ENCODE results near the gene ADAMTS13. TPM values are rescaled to one million over a fixed set of nuclear protein-coding genes. Genes with fewer than 3 reads are reported as not detected.

ADAMTS13 gene
- total and polyA plus RNA-seq, 12 donors, result 1.5 to 17.8 (median 3.5) TPM

- peak; percentile 35 to 60 (median 52) for ATAC-seq
- H3K9me3 ChIP-seq, result peaks cover 0 to 16% (median 12%) of the 10 kb centered on the region in 11 donors
- H3K36me3 ChIP-seq, result no peaks in the 10 kb centered on the region
- TF ChIP-seq, protein P1, sequence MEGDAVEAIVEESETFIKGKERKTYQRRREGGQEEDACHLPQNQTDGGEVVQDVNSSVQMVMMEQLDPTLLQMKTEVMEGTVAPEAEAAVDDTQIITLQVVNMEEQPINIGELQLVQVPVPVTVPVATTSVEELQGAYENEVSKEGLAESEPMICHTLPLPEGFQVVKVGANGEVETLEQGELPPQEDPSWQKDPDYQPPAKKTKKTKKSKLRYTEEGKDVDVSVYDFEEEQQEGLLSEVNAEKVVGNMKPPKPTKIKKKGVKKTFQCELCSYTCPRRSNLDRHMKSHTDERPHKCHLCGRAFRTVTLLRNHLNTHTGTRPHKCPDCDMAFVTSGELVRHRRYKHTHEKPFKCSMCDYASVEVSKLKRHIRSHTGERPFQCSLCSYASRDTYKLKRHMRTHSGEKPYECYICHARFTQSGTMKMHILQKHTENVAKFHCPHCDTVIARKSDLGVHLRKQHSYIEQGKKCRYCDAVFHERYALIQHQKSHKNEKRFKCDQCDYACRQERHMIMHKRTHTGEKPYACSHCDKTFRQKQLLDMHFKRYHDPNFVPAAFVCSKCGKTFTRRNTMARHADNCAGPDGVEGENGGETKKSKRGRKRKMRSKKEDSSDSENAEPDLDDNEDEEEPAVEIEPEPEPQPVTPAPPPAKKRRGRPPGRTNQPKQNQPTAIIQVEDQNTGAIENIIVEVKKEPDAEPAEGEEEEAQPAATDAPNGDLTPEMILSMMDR (IDR thresholded peaks at IDR 0.05), result peak in 1 of 9 donors; percentile 20
- no peaks in the 10 kb centered on the region for H3K27me3 ChIP-seq
- WGBS, 2 donors, result 67 to 74% methylated on average over 18 of the region's 18 CpGs
- H3K4me3 ChIP-seq, result no peak overlapping the region
- intact Hi-C loops (cut with DNase I), result no loop called here
- DNase-seq, result peak in 1 of 2 donors; percentile 65
- peak overlapping the region in 8 of 10 donors; percentile 30 to 73 (median 58) for H3K27ac ChIP-seq
- peaks cover 7 to 38% (median 32%) of the 10 kb centered on the region in 9 donors for H3K4me1 ChIP-seq
Observed at GRCh38 chr9:133506653-133507038, 84.5 kb downstream of the ADAMTS13 start.

DNA sequence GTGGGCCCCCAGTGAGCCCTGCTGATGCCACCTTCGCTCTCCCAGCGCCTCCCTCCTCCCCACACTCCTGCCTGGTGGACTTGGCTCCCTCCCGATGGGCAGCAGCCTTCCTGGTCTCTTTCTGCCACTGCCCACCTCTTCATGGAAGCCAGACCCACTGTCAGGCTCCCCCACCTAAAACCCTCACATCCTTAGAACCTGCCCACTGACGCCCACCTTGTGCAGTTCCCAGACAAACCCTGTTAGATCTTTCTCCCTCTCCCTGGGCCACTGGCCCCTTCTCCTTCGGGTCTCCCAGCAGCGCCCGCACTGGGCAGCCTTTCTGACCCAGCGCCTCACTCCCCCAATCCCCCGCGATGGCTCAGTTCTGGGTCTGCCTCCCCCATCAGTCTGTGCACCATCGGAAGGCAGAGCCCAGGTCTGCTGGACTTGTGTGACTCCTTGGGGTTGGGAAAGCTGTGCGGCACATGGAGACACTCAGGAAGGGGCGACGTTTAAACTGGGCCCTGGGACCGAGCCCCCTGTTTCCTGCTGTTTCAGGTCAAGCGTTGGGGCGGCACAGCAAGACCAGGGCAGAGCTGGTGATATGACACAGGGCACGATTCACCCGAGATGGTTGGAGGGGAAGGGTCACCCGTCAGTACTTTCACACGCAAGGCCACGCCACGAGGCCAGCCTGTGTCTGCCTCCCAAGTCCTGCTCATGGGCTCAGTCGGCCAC lies 85.2 kb downstream of the ADAMTS13 start:
- Histone ChIP-seq H3K4me3 (no peak overlapping the region), H3K27ac (peak overlapping the region in 7 of 10 donors; percentile 19 to 73 (median 26)), H3K9me3 (peaks cover 0 to 8% (median 5%) of the 10 kb centered on the region in 11 donors), H3K36me3 (no peaks in the 10 kb centered on the region), H3K4me1 (peaks cover 7 to 38% (median 32%) of the 10 kb centered on the region in 9 donors), H3K27me3 (no peaks in the 10 kb centered on the region)
- 94% methylated on average over 24 of the region's 24 CpGs for WGBS, 2 donors
- DNase-seq, result no peak
- intact Hi-C loops (cut with DNase I), result no loop called here
- ATAC-seq, result no peak
- TF ChIP-seq, protein P1 (IDR thresholded peaks at IDR 0.05), result no peak

- Histone ChIP-seq H3K4me1 (peaks cover 7 to 41% (median 32%) of the 10 kb centered on the region in 9 donors), H3K9me3 (peaks cover 0 to 2% (median 0%) of the 10 kb centered on the region in 11 donors), H3K4me3 (no peak overlapping the region), H3K27me3 (no peaks in the 10 kb centered on the region), H3K27ac (no peak overlapping the region), H3K36me3 (no peaks in the 10 kb centered on the region)
- intact Hi-C loops (cut with DNase I), result no loop called here
- ATAC-seq, result no peak
- TF ChIP-seq, protein P1 (IDR thresholded peaks at IDR 0.05), result no peak
- WGBS, 2 donors, result 90 to 94% methylated on average over 8 of the region's 8 CpGs
- no peak for DNase-seq
Observed at GRCh38 chr9:133508046-133508445, 85.9 kb downstream of the ADAMTS13 start.

Other genes with a start within 250 kb of the ADAMTS13 start
- gene OBP2B, start 213.1 kb upstream of the ADAMTS13 start, total RNA-seq, result under 1 TPM in 1 of 10 donors, not detected in 9; 0.75 TPM
- not detected for gene OBP2B, start 213.1 kb upstream of the ADAMTS13 start, polyA plus RNA-seq
- 1 to 10 TPM in 7 of 10 donors, under 1 TPM in 3; 0.25 to 2.7 (median 1.6) TPM for gene ABO, start 147.2 kb upstream of the ADAMTS13 start, total RNA-seq
- 1 to 10 TPM in 1 of 2 donors, under 1 TPM in 1; 0.55 to 2.9 TPM for gene ABO, start 147.2 kb upstream of the ADAMTS13 start, polyA plus RNA-seq
- 10 to 100 TPM in 7 of 10 donors, 1 to 10 TPM in 3; 9.1 to 14.2 (median 11.3) TPM for gene SURF6, start 86.2 kb upstream of the ADAMTS13 start, total RNA-seq
- gene SURF6, start 86.2 kb upstream of the ADAMTS13 start, polyA plus RNA-seq, result 10 to 100 TPM; 13.3 to 14.8 TPM
- 10 to 100 TPM; 11.9 to 21.1 (median 17.4) TPM for gene MED22, start 74.2 kb upstream of the ADAMTS13 start, total RNA-seq
- 10 to 100 TPM; 10.2 to 23.6 TPM for gene MED22, start 74.2 kb upstream of the ADAMTS13 start, polyA plus RNA-seq
- gene RPL7A, start 74.1 kb upstream of the ADAMTS13 start, total RNA-seq, result 1,000 to 10,000 TPM in 3 of 10 donors, 100 to 1,000 TPM in 7; 859 to 1,268 (median 927) TPM
- 1,000 to 10,000 TPM in 1 of 2 donors, 100 to 1,000 TPM in 1; 903 to 3,182 TPM for gene RPL7A, start 74.1 kb upstream of the ADAMTS13 start, polyA plus RNA-seq
- gene SURF1, start 65.9 kb upstream of the ADAMTS13 start, total RNA-seq, result 10 to 100 TPM; 41.7 to 75.0 (median 58.2) TPM
- gene SURF1, start 65.9 kb upstream of the ADAMTS13 start, polyA plus RNA-seq, result 10 to 100 TPM; 83.9 to 85.4 TPM
- gene SURF2, start 65.8 kb upstream of the ADAMTS13 start, total RNA-seq, result 10 to 100 TPM in 9 of 10 donors, 1 to 10 TPM in 1; 9.7 to 16.0 (median 14.1) TPM
- 10 to 100 TPM; 31.5 to 44.8 TPM for gene SURF2, start 65.8 kb upstream of the ADAMTS13 start, polyA plus RNA-seq
- 100 to 1,000 TPM in 1 of 10 donors, 10 to 100 TPM in 9; 56.1 to 104 (median 64.2) TPM for gene SURF4, start 46.3 kb upstream of the ADAMTS13 start, total RNA-seq
- gene SURF4, start 46.3 kb upstream of the ADAMTS13 start, polyA plus RNA-seq, result 100 to 1,000 TPM in 1 of 2 donors, 10 to 100 TPM in 1; 21.5 to 113 TPM
- gene STKLD1, start 46.0 kb upstream of the ADAMTS13 start, total RNA-seq, result 1 to 10 TPM in 3 of 10 donors, under 1 TPM in 5, not detected in 2; 0.20 to 1.7 (median 0.68) TPM
- 1 to 10 TPM in 1 of 2 donors, under 1 TPM in 1; 0.17 to 1.5 TPM for gene STKLD1, start 46.0 kb upstream of the ADAMTS13 start, polyA plus RNA-seq
- 10 to 100 TPM in 8 of 10 donors, 1 to 10 TPM in 2; 9.3 to 20.8 (median 10.9) TPM for gene REXO4, start 4.4 kb upstream of the ADAMTS13 start, total RNA-seq
- gene REXO4, start 4.4 kb upstream of the ADAMTS13 start, polyA plus RNA-seq, result 10 to 100 TPM; 11.8 to 19.1 TPM
- 10 to 100 TPM in 9 of 10 donors, 1 to 10 TPM in 1; 8.8 to 12.6 (median 10.8) TPM for gene CACFD1, start 37.6 kb downstream of the ADAMTS13 start, total RNA-seq
- gene CACFD1, start 37.6 kb downstream of the ADAMTS13 start, polyA plus RNA-seq, result 10 to 100 TPM; 10.0 to 17.3 TPM
- gene SLC2A6, start 56.7 kb downstream of the ADAMTS13 start, total RNA-seq, result 1 to 10 TPM; 1.3 to 7.0 (median 2.2) TPM
- 1 to 10 TPM; 4.9 to 5.6 TPM for gene SLC2A6, start 56.7 kb downstream of the ADAMTS13 start, polyA plus RNA-seq
- not detected for gene MYMK, start 102.6 kb downstream of the ADAMTS13 start, total RNA-seq
- not detected for gene MYMK, start 102.6 kb downstream of the ADAMTS13 start, polyA plus RNA-seq
- gene ADAMTSL2, start 112.3 kb downstream of the ADAMTS13 start, total RNA-seq, result 1 to 10 TPM; 2.0 to 9.1 (median 4.3) TPM
- 1 to 10 TPM; 4.9 to 7.5 TPM for gene ADAMTSL2, start 112.3 kb downstream of the ADAMTS13 start, polyA plus RNA-seq
- not detected for gene FAM163B, start 187.0 kb downstream of the ADAMTS13 start, total RNA-seq
- gene FAM163B, start 187.0 kb downstream of the ADAMTS13 start, polyA plus RNA-seq, result under 1 TPM in 1 of 2 donors, not detected in 1; 0.19 TPM
- under 1 TPM in 1 of 10 donors, not detected in 9; 0.09 TPM for gene DBH, start 214.0 kb downstream of the ADAMTS13 start, total RNA-seq
- under 1 TPM in 1 of 2 donors, not detected in 1; 0.01 TPM for gene DBH, start 214.0 kb downstream of the ADAMTS13 start, polyA plus RNA-seq